H9 (cell line): ENCODE results near the gene MID1. TPM values are rescaled to one million over a fixed set of nuclear protein-coding genes. Genes with fewer than 3 reads are reported as not detected.

Experiments used
- DNase-seq: peaks from one replicate; pipeline ENCODE4 v3.0.0-alpha.2; 2017
- H2AFZ ChIP-seq: one replicate; pipeline ENCODE4 v1.6.1; 2013; ENCODE audit warnings: mild to moderate bottlenecking, low read length, control low read depth, moderate library complexity
- H2AK5ac ChIP-seq: 2 replicates; pipeline ENCODE4 v1.6.1; 2013; ENCODE audit warnings: low read length, control low read depth, mixed read lengths; ENCODE audit not compliant: insufficient read length
- H2BK120ac ChIP-seq: one replicate; pipeline ENCODE4 v1.6.1; 2013; ENCODE audit warnings: low read depth, mild to moderate bottlenecking, low read length, control low read depth, inconsistent platforms; ENCODE audit not compliant: poor library complexity, severe bottlenecking
- H2BK12ac ChIP-seq: 2 replicates; pipeline ENCODE4 v1.6.1; 2013; ENCODE audit warnings: low read length, control low read depth, mixed read lengths, low read depth; ENCODE audit not compliant: insufficient read length
- H2BK15ac ChIP-seq: 2 replicates; pipeline ENCODE4 v1.6.1; 2013; ENCODE audit warnings: low read depth, low read length, control low read depth
- H2BK20ac ChIP-seq: one replicate; pipeline ENCODE4 v1.6.1; 2013; ENCODE audit warnings: low read depth, mild to moderate bottlenecking, low read length, control low read depth, inconsistent platforms; ENCODE audit not compliant: poor library complexity, severe bottlenecking
- H2BK5ac ChIP-seq: 2 replicates; pipeline ENCODE4 v1.6.1; 2013; ENCODE audit warnings: low read length, control low read depth, mixed read lengths; ENCODE audit not compliant: insufficient read length
- H3K14ac ChIP-seq: 2 replicates; pipeline ENCODE4 v1.6.1; 2013; ENCODE audit warnings: low read length, control low read depth; ENCODE audit not compliant: insufficient read depth
- H3K18ac ChIP-seq: 2 replicates; pipeline ENCODE4 v1.6.1; 2013; ENCODE audit warnings: low read depth, mild to moderate bottlenecking, mixed read lengths, low read length, control low read depth; ENCODE audit not compliant: insufficient read length
- H3K23ac ChIP-seq: 2 replicates; pipeline ENCODE4 v1.6.1; 2013; ENCODE audit warnings: low read length, control low read depth, mixed read lengths, low read depth; ENCODE audit not compliant: insufficient read length
- H3K23me2 ChIP-seq: 2 replicates; pipeline ENCODE4 v1.6.1; 2013; ENCODE audit warnings: low read depth, mild to moderate bottlenecking, mixed read lengths, low read length, control low read depth; ENCODE audit not compliant: insufficient read length, poor library complexity, severe bottlenecking
- H3K27ac ChIP-seq: 2 replicates; pipeline ENCODE4 v1.5.1; 2013; ENCODE audit warnings: low read length, control low read depth, mixed read lengths, low read depth; ENCODE audit not compliant: insufficient read length
- H3K27me3 ChIP-seq: 2 replicates; pipeline ENCODE4 v1.6.1; 2013; ENCODE audit warnings: low read length, control low read depth, inconsistent platforms; ENCODE audit not compliant: insufficient read depth
- H3K4ac ChIP-seq: 2 replicates; pipeline ENCODE4 v1.6.1; 2013; ENCODE audit warnings: low read depth, mild to moderate bottlenecking, control low read depth, inconsistent platforms, low read length, moderate library complexity
- H3K4me1 ChIP-seq: 2 replicates; pipeline ENCODE4 v1.6.1; 2013; ENCODE audit warnings: low read length, control low read depth, inconsistent platforms; ENCODE audit not compliant: insufficient read depth
- H3K4me2 ChIP-seq: 2 replicates; pipeline ENCODE4 v1.6.1; 2013; ENCODE audit warnings: low read length, control low read depth, mixed read lengths; ENCODE audit not compliant: insufficient read length, insufficient read depth
- H3K56ac ChIP-seq: 2 replicates; pipeline ENCODE4 v1.6.1; 2013; ENCODE audit warnings: low read depth, mild to moderate bottlenecking, mixed read lengths, low read length, control low read depth; ENCODE audit not compliant: insufficient read length
- H3K79me1 ChIP-seq: 2 replicates; pipeline ENCODE4 v1.6.1; 2013; ENCODE audit warnings: low read depth, mild to moderate bottlenecking, moderate library complexity, low read length, control low read depth, inconsistent platforms; ENCODE audit not compliant: insufficient read depth, poor library complexity, severe bottlenecking
- H3K79me2 ChIP-seq: 2 replicates; pipeline ENCODE4 v1.6.1; 2013; ENCODE audit warnings: low read length, control low read depth, inconsistent platforms; ENCODE audit not compliant: insufficient read depth
- H3K9ac ChIP-seq: 2 replicates; pipeline ENCODE4 v1.6.1; 2013; ENCODE audit warnings: low read length, control low read depth, mixed read lengths; ENCODE audit not compliant: insufficient read length; ENCODE audit errors: extremely low read depth
- H3K9me3 ChIP-seq: one replicate; pipeline ENCODE4 v1.6.1; 2013; ENCODE audit warnings: low read depth, low read length, inconsistent platforms; ENCODE audit not compliant: control insufficient read depth
- H3T11ph ChIP-seq: one replicate; pipeline ENCODE4 v1.6.1; 2013; ENCODE audit warnings: mild to moderate bottlenecking, low read length, control low read depth, inconsistent platforms
- H4K20me1 ChIP-seq: one replicate; pipeline ENCODE4 v1.6.1; 2013; ENCODE audit not compliant: control insufficient read depth, insufficient read length, insufficient read depth
- H4K5ac ChIP-seq: 2 replicates; pipeline ENCODE4 v1.6.1; 2013; ENCODE audit warnings: low read depth, mild to moderate bottlenecking, mixed read lengths, low read length, control low read depth; ENCODE audit not compliant: insufficient read length
- H4K8ac ChIP-seq: replicated peaks from 2 replicates; pipeline ENCODE4 v1.6.1; 2013; ENCODE audit warnings: low read length, control low read depth, mixed read lengths, low read depth; ENCODE audit not compliant: insufficient read length
- H4K91ac ChIP-seq: 2 replicates; pipeline ENCODE4 v1.6.1; 2013; ENCODE audit warnings: low read depth, mild to moderate bottlenecking, moderate library complexity, mixed read lengths, low read length, control low read depth; ENCODE audit not compliant: insufficient read length
- H3K27ac Mint-ChIP-seq, 3 experiments: 2 replicates in 2 of 3; 3 replicates in 1 of 3; pipeline ENCODE4 v1.8.0; 2020 to 2021; ENCODE audit warnings: mixed read lengths in 3 of 3, mild to moderate bottlenecking in 1 of 3, moderate library complexity in 1 of 3
- H3K27me3 Mint-ChIP-seq: 2 replicates; pipeline ENCODE4 v1.8.0; 2021; ENCODE audit warnings: low read depth, mild to moderate bottlenecking, moderate library complexity, mixed read lengths
- H3K36me3 Mint-ChIP-seq, 3 experiments: 2 replicates in 2 of 3; 3 replicates in 1 of 3; pipeline ENCODE4 v1.8.0; 2020 to 2021; ENCODE audit warnings: low read depth in 3 of 3, mixed read lengths in 3 of 3; ENCODE audit not compliant: insufficient read depth in 1 of 3
- H3K4me1 Mint-ChIP-seq, 2 experiments: 2 replicates each; pipeline ENCODE4 v1.8.0; 2020; ENCODE audit warnings: mixed read lengths in 2 of 2
- H3K4me3 Mint-ChIP-seq, 2 experiments: 2 replicates in 1 of 2; 3 replicates in 1 of 2; pipeline ENCODE4 v1.8.0; 2020 to 2021; ENCODE audit warnings: mild to moderate bottlenecking in 2 of 2, mixed read lengths in 2 of 2, moderate library complexity in 1 of 2
- H3K9me3 Mint-ChIP-seq, 2 experiments: 2 replicates in 1 of 2; 3 replicates in 1 of 2; pipeline ENCODE4 v1.8.0; 2020; ENCODE audit warnings: mild to moderate bottlenecking in 2 of 2, mixed read lengths in 2 of 2, moderate library complexity in 1 of 2
- WGBS: extraction: QIAGEN DNeasy Blood & Tissue Kit; methylation state at CpG from one replicate; pipeline ENCODE4 v1.1.7; 2013; ENCODE audit warnings: missing lambda C conversion rate, low lambda C conversion rate, mixed read lengths; ENCODE audit not compliant: insufficient read length; ENCODE audit errors: extremely low coverage; 5-methylcytosine and 5-hydroxymethylcytosine counted together
- total RNA-seq: library from RNA; stranded (reverse); gene quantifications from 2 replicates; pipeline ENCODE4 v1.2.1, GENCODE V29; 2021
- TF ChIP-seq, protein P1 (sequence below): fragments of 200-600 bp; sonication (generic); conservative IDR thresholded peaks from 3 replicates; pipeline ENCODE4 v1.8.0; 2021; ENCODE audit warnings: antibody characterized with exemption, mild to moderate bottlenecking

MID1 gene
- total RNA-seq, 1 experiment from 2014 or later = 32.9 TPM

DNA sequence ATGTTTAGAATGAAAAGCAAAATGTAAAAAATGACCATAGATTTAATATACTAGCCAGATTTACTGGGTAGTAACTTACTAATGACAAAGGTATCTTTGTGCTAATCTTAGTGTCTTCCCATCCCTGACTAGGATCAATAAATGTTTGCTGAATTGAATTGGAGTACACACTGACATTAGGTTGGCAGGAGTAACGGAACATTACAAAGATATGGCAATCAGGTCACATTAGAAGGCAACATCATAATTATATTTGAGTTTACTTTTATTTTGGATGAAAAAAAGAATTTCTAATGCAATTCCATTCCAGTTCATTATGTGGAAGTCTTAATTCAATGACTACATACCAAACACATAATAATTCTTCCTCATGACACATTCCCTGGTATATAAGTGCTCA is 77.8 kb downstream of the MID1 start:
- TF ChIP-seq, protein P1, sequence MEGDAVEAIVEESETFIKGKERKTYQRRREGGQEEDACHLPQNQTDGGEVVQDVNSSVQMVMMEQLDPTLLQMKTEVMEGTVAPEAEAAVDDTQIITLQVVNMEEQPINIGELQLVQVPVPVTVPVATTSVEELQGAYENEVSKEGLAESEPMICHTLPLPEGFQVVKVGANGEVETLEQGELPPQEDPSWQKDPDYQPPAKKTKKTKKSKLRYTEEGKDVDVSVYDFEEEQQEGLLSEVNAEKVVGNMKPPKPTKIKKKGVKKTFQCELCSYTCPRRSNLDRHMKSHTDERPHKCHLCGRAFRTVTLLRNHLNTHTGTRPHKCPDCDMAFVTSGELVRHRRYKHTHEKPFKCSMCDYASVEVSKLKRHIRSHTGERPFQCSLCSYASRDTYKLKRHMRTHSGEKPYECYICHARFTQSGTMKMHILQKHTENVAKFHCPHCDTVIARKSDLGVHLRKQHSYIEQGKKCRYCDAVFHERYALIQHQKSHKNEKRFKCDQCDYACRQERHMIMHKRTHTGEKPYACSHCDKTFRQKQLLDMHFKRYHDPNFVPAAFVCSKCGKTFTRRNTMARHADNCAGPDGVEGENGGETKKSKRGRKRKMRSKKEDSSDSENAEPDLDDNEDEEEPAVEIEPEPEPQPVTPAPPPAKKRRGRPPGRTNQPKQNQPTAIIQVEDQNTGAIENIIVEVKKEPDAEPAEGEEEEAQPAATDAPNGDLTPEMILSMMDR = no peak
- Histone ChIP-seq H4K91ac (no peak overlapping the region), H3K14ac (no peak overlapping the region)

More for the DNA sequence above, 77.8 kb downstream of the MID1 start:
- Mint-ChIP-seq H3K27ac (no peak overlapping the region), H3K27me3 (no peaks in the 10 kb centered on the region), H3K36me3 (peaks cover 0 to 5% (median 0%) of the 10 kb centered on the region in 3 experiments; a peak in 3 of 7 replicates), H3K4me3 (no peak overlapping the region), H3K9me3 (peaks cover 36 to 38% of the 10 kb centered on the region in 2 experiments), H3K4me1 (peaks cover 27 to 37% of the 10 kb centered on the region in 2 experiments)
- no peaks in the 10 kb centered on the region; the same call in 1 of the 2 replicates for H3K4me1 ChIP-seq
- H3K9ac ChIP-seq = no peak overlapping the region
- no peak overlapping the region for H3K56ac ChIP-seq
- no peak overlapping the region for H2BK12ac ChIP-seq
- no peaks in the 10 kb centered on the region for H3K27me3 ChIP-seq
- H2BK5ac ChIP-seq = no peak overlapping the region
- no peak overlapping the region for H2BK15ac ChIP-seq
- no peaks in the 10 kb centered on the region for H3K9me3 ChIP-seq
- H4K8ac ChIP-seq = no peak overlapping the region
- no peak overlapping the region for H3K23ac ChIP-seq
- no peak overlapping the region for H3K4ac ChIP-seq
- no peaks in the 10 kb centered on the region for H3K79me1 ChIP-seq
- H2AK5ac ChIP-seq = no peak overlapping the region
- H3T11ph ChIP-seq = no peak overlapping the region
- no peak overlapping the region for H3K27ac ChIP-seq
- no CpG with 5 or more reads among the region's 1 CpG for WGBS
- H3K23me2 ChIP-seq = no peaks in the 10 kb centered on the region
- no peak overlapping the region for H2BK120ac ChIP-seq
- peaks cover 10% of the 10 kb centered on the region; the same call in 1 of the 2 replicates for H3K79me2 ChIP-seq
- no peak overlapping the region for H3K18ac ChIP-seq
- no peak overlapping the region for H2AFZ ChIP-seq
- no peak for DNase-seq
- H3K4me2 ChIP-seq = no peak overlapping the region
- no peak overlapping the region for H4K5ac ChIP-seq
- H4K20me1 ChIP-seq = no peaks in the 10 kb centered on the region
- no peak overlapping the region for H2BK20ac ChIP-seq
